ENCODE data around the gene ELAVL2. TPM values are rescaled to one million over a fixed set of nuclear protein-coding genes. Genes with fewer than 3 reads are reported as not detected.
A peak's percentile ranks its signal among the peaks of the same experiment; 100 is the strongest.

ELAVL2 gene
- total and polyA plus RNA-seq, 5 donors, result 0.07 to 0.32 TPM; not detected in 3

- no peak overlapping the region for H3K4me3 ChIP-seq (ENCODE audit: low read length)
- H3K27ac ChIP-seq (ENCODE audit: low read length), result no peak overlapping the region
- WGBS, result 58% methylated on average over 10 of the region's 10 CpGs
- H3K9me3 ChIP-seq (ENCODE audit: control insufficient read depth, low read length), result no peaks in the 10 kb centered on the region
- ATAC-seq (peak; percentile 46 to 62), DNase-seq (no peak)
- intact Hi-C loops (cut with DNase I), result no loop called here
- no peaks in the 10 kb centered on the region for H3K27me3 ChIP-seq (ENCODE audit: control insufficient read depth, insufficient read depth)
- H3K4me1 ChIP-seq (ENCODE audit: control insufficient read depth, insufficient read depth, low read length), result no peaks in the 10 kb centered on the region
Observed at GRCh38 chr9:23658376-23659258, 167.4 kb downstream of the ELAVL2 start.

GRCh38 chr9:23651051-23651450 lies 175.0 kb downstream of the ELAVL2 start:
- Histone ChIP-seq H3K27ac (ENCODE audit: low read length) (no peak overlapping the region), H3K4me3 (ENCODE audit: low read length) (no peak overlapping the region), H3K9me3 (ENCODE audit: control insufficient read depth, low read length) (no peaks in the 10 kb centered on the region), H3K27me3 (ENCODE audit: control insufficient read depth, insufficient read depth) (no peaks in the 10 kb centered on the region), H3K4me1 (ENCODE audit: control insufficient read depth, insufficient read depth, low read length) (no peaks in the 10 kb centered on the region)
- intact Hi-C loops (cut with DNase I), result no loop called here
- whole genome bisulfite sequencing, result 93% methylated on average over 5 of the region's 5 CpGs
- ATAC-seq (no peak), DNase-seq (no peak)

- intact Hi-C loops (cut with DNase I), result no loop called here
- Histone ChIP-seq H3K4me1 (ENCODE audit: control insufficient read depth, insufficient read depth, low read length) (no peaks in the 10 kb centered on the region), H3K9me3 (ENCODE audit: control insufficient read depth, low read length) (no peaks in the 10 kb centered on the region), H3K27ac (ENCODE audit: low read length) (no peak overlapping the region), H3K4me3 (ENCODE audit: low read length) (no peak overlapping the region), H3K27me3 (ENCODE audit: control insufficient read depth, insufficient read depth) (no peaks in the 10 kb centered on the region)
- ATAC-seq (no peak), DNase-seq (no peak)
- 49% methylated on average over 2 of the region's 2 CpGs for WGBS
Observed at GRCh38 chr9:23648651-23649050, 177.4 kb downstream of the ELAVL2 start.

- intact Hi-C loops (cut with DNase I), result no loop called here
Observed at GRCh38 chr9:23644896-23645295, 181.1 kb downstream of the ELAVL2 start.

GRCh38 chr9:23644326-23644725 lies 181.7 kb downstream of the ELAVL2 start:
- WGBS, result 72% methylated on average over 6 of the region's 6 CpGs
- Histone ChIP-seq H3K27ac (ENCODE audit: low read length) (no peak overlapping the region), H3K4me1 (ENCODE audit: control insufficient read depth, insufficient read depth, low read length) (no peaks in the 10 kb centered on the region), H3K9me3 (ENCODE audit: control insufficient read depth, low read length) (no peaks in the 10 kb centered on the region), H3K4me3 (ENCODE audit: low read length) (no peak overlapping the region), H3K27me3 (ENCODE audit: control insufficient read depth, insufficient read depth) (no peaks in the 10 kb centered on the region)
- ATAC-seq (no peak), DNase-seq (no peak)
- intact Hi-C loops (cut with DNase I), result no loop called here

More at GRCh38 chr9:23644896-23645295, 181.1 kb downstream of the ELAVL2 start:
- Histone ChIP-seq H3K9me3 (ENCODE audit: control insufficient read depth, low read length) (no peaks in the 10 kb centered on the region), H3K4me1 (ENCODE audit: control insufficient read depth, insufficient read depth, low read length) (no peaks in the 10 kb centered on the region), H3K4me3 (ENCODE audit: low read length) (no peak overlapping the region), H3K27me3 (ENCODE audit: control insufficient read depth, insufficient read depth) (no peaks in the 10 kb centered on the region), H3K27ac (ENCODE audit: low read length) (no peak overlapping the region)
- DNase-seq (no peak), ATAC-seq (no peak)
- WGBS, result 90% methylated on average over 4 of the region's 4 CpGs

GRCh38 chr9:23643656-23644258 lies 182.3 kb downstream of the ELAVL2 start:
- Histone ChIP-seq H3K9me3 (ENCODE audit: control insufficient read depth, low read length) (no peaks in the 10 kb centered on the region), H3K4me1 (ENCODE audit: control insufficient read depth, insufficient read depth, low read length) (no peaks in the 10 kb centered on the region), H3K4me3 (ENCODE audit: low read length) (no peak overlapping the region), H3K27ac (ENCODE audit: low read length) (no peak overlapping the region), H3K27me3 (ENCODE audit: control insufficient read depth, insufficient read depth) (no peaks in the 10 kb centered on the region)
- WGBS, result 92% methylated on average over 1 of the region's 1 CpG
- intact Hi-C loops (cut with DNase I), result no loop called here
- no peak for DNase-seq
- ATAC-seq, result no peak

All from right cardiac atrium (tissue), 5 donors.